Liver (tissue), 3 donors: ENCODE measurements around the gene BCAS1.

ENCODE experiments used
- ATF3 ChIP-seq: IDR thresholded peaks from 2 replicates; pipeline ENCODE4 v1.6.1; 2016; ENCODE audit warnings: antibody characterized with exemption
- CTCF ChIP-seq: fragments of 150-350 bp; IDR thresholded peaks from 2 replicates; pipeline ENCODE4 v1.5.1; 2017; ENCODE audit warnings: improper control_type of control experiment, low read depth, low read length; ENCODE audit not compliant: missing input control
- EGR1 ChIP-seq, 2 donors: IDR thresholded peaks; 2 replicates each; pipeline ENCODE4 v1.6.1; 2016 to 2018; ENCODE audit warnings: antibody characterized with exemption in 2 of 2, low read depth in 2 of 2
- GABPA ChIP-seq, 2 donors: IDR thresholded peaks in 1 of 2; conservative IDR thresholded peaks in 1 of 2; 2 replicates each; pipeline ENCODE4 v1.6.1; 2016; ENCODE audit warnings: antibody characterized with exemption in 2 of 2, mild to moderate bottlenecking in 1 of 2, moderate library complexity in 1 of 2
- JUND ChIP-seq, 2 donors: IDR thresholded peaks; 2 replicates each; pipeline ENCODE4 v1.6.1; 2016; ENCODE audit warnings: antibody characterized with exemption in 2 of 2
- MAX ChIP-seq: IDR thresholded peaks from 2 replicates; pipeline ENCODE4 v1.6.1; 2016; ENCODE audit warnings: antibody characterized with exemption
- NR2F2 ChIP-seq: IDR thresholded peaks from 2 replicates; pipeline ENCODE4 v1.6.1; 2016; ENCODE audit warnings: antibody characterized with exemption
- RAD21 ChIP-seq, 2 donors: IDR thresholded peaks; 2 replicates each; pipeline ENCODE4 v1.6.1; 2016; ENCODE audit warnings: antibody characterized with exemption in 2 of 2, mild to moderate bottlenecking in 2 of 2
- REST ChIP-seq: IDR thresholded peaks from 2 replicates; pipeline ENCODE4 v1.6.1; 2016; ENCODE audit warnings: antibody characterized with exemption, mild to moderate bottlenecking
- RXRA ChIP-seq, 2 donors: IDR thresholded peaks; 2 replicates each; pipeline ENCODE4 v1.6.1; 2017 to 2018; ENCODE audit warnings: antibody characterized with exemption in 2 of 2, mild to moderate bottlenecking in 1 of 2
- SP1 ChIP-seq: IDR thresholded peaks from 2 replicates; pipeline ENCODE4 v1.6.1; 2018; ENCODE audit warnings: antibody characterized with exemption, mild to moderate bottlenecking
- TAF1 ChIP-seq: conservative IDR thresholded peaks from 2 replicates; pipeline ENCODE4 v1.6.1; 2016; ENCODE audit warnings: antibody characterized with exemption, mild to moderate bottlenecking
- YY1 ChIP-seq: IDR thresholded peaks from 2 replicates; pipeline ENCODE4 v1.6.1; 2016; ENCODE audit warnings: antibody characterized with exemption, mild to moderate bottlenecking
- ZBTB33 ChIP-seq: IDR thresholded peaks from 2 replicates; pipeline ENCODE4 v1.6.1; 2016; ENCODE audit warnings: antibody characterized with exemption
- donor health status: healthy.
- donor health status: healthy.

- TF ChIP-seq CTCF (no peak), MAX (no peak), REST (no peak), EGR1 (IDR thresholded peaks at IDR 0.05; ENCODE audit: low read depth in 2 of 2) (no peak), JUND (IDR thresholded peaks at IDR 0.05) (no peak), YY1 (no peak), TAF1 (no peak), RAD21 (IDR thresholded peaks at IDR 0.05) (no peak), ZBTB33 (no peak), SP1 (no peak), GABPA (IDR thresholded peaks at IDR 0.05 in 1 of 2, conservative IDR thresholded peaks at IDR 0.05 in 1 of 2) (no peak), ATF3 (no peak), RXRA (IDR thresholded peaks at IDR 0.05) (no peak), NR2F2 (no peak)
Measured at GRCh38 chr20:53937339-53937741, 133.1 kb downstream of the BCAS1 start.
